Measurements from ENCODE around the gene VDR.

- TF ChIP-seq EZH2 (IDR thresholded peaks at IDR 0.05; ENCODE audit: insufficient read depth, poor library complexity, severe bottlenecking) (no peak), EZH2phosphoT487 (IDR thresholded peaks at IDR 0.05; ENCODE audit: insufficient read depth, low read depth) (no peak)
Measured at GRCh38 chr12:47804171-47804570, 100.6 kb downstream of the VDR start.

Measured in GM23248 (cell line).